Heart left ventricle (tissue), 16 donors: ENCODE measurements around the gene SYNE3. TPM values are rescaled to one million over a fixed set of nuclear protein-coding genes. Genes with fewer than 3 reads are reported as not detected.
"Not testable (repeated sequence)": the region's sequence is repeated elsewhere in the genome, so short reads cannot be mapped to it uniquely, and the experiment has no call there.

ENCODE experiments used
- ATAC-seq, 4 donors: fragments of 200-7000 bp; cut with Tn5 transposase; one replicate each; pipeline ENCODE4 v1.9.1; 2020 to 2022; ENCODE audit warnings: moderate library complexity in 4 of 4, mild to moderate bottlenecking in 3 of 4, moderate number of reproducible peaks in 1 of 4
- DNase-seq, 5 donors: peaks; one replicate each; pipeline ENCODE4 v3.0.0-alpha.2; 2020
- H3K27ac ChIP-seq, 12 donors: fragments of 200-600 bp; sonication (generic) in 4 of 12; one replicate each; pipeline versions ENCODE4 v1.5.0 to v1.8.0; 2016 to 2022; ENCODE audit warnings: mild to moderate bottlenecking in 2 of 12
- H3K27me3 ChIP-seq, 9 donors: fragments of 200-600 bp; sonication (generic) in 2 of 9; one replicate each; pipeline versions ENCODE4 v1.5.1 to v1.8.0; 2016 to 2022; ENCODE audit warnings: mild to moderate bottlenecking in 3 of 9
- H3K36me3 ChIP-seq, 9 donors: fragments of 200-600 bp; sonication (generic) in 2 of 9; one replicate each; pipeline versions ENCODE4 v1.5.0 to v1.8.0; 2018 to 2022; ENCODE audit warnings: mild to moderate bottlenecking in 2 of 9
- H3K4me1 ChIP-seq, 12 donors: fragments of 200-600 bp; sonication (generic) in 4 of 12; one replicate each; pipeline versions ENCODE4 v1.5.0 to v1.8.0; 2016 to 2022; ENCODE audit warnings: mild to moderate bottlenecking in 3 of 12
- H3K4me3 ChIP-seq, 12 donors: fragments of 200-600 bp; sonication (generic) in 4 of 12; one replicate each; pipeline versions ENCODE4 v1.5.0 to v1.8.0; 2017 to 2022; ENCODE audit warnings: mild to moderate bottlenecking in 9 of 12, moderate library complexity in 4 of 12
- H3K9me3 ChIP-seq, 12 donors: fragments of 200-600 bp; sonication (generic) in 4 of 12; one replicate each; pipeline versions ENCODE4 v1.5.0 to v1.8.0; 2016 to 2022; ENCODE audit warnings: mild to moderate bottlenecking in 1 of 12
- CTCF ChIP-seq, 12 donors: fragments of 200-600 bp; sonication (generic) in 4 of 12; IDR thresholded peaks; one replicate each; pipeline versions ENCODE4 v1.5.0 to v1.8.0; 2018 to 2022; ENCODE audit warnings: antibody characterized with exemption in 12 of 12, mild to moderate bottlenecking in 5 of 12
- POLR2A ChIP-seq, 2 donors: fragments of 450-650 bp; IDR thresholded peaks; one replicate each; pipeline ENCODE4 v1.6.1; 2017; ENCODE audit warnings: antibody characterized with exemption in 2 of 2, mild to moderate bottlenecking in 2 of 2, moderate library complexity in 2 of 2
- WGBS, 4 donors: extraction: QIAGEN DNeasy Blood & Tissue Kit in 2 of 4; methylation state at CpG; one replicate each; pipeline versions ENCODE4 v1.1.5 to v1.1.7; 2013 to 2018; 5-methylcytosine and 5-hydroxymethylcytosine counted together
- intact Hi-C, 10 donors: fragments of 100-400 bp; cut with DNase I; formaldehyde crosslinking; loops; one replicate each; pipeline versions ENCODE4 v1.11.1 to v1.14.2; 2022
- polyA plus RNA-seq, 2 donors: library from polyadenylated mRNA; stranded (reverse); fragments of 200-250 nt; gene quantifications; one replicate each; pipeline ENCODE4 v1.2.3, GENCODE V29; 2013
- total RNA-seq, 9 donors: library from RNA; depleted of rRNA in 2 of 9; stranded (reverse); fragments of >200 nt in 2 of 9; fragmentation: NEBNext Ultra II Directional in 3 of 9; extraction: Animal tissue kit (Norgen Biotek cat#: 25700) in 3 of 9; gene quantifications; one replicate each; pipeline versions ENCODE4 v1.1.0 to v1.2.4, GENCODE V29; 2016 to 2023
- donor health status: ischemic (EF 13 %, LVEDD 7.1; RV severe dilation, severe dysfunction).
- donor health status: healthy with polysubstance abuse.
- donor health status: DM: no; HTN: yes; CAD: no.
- donor health status: DM: no; HTN: no; CAD: no.
- donor health status: ischemic (EF 25% LVEDD 6.9; RV normal size, moderate dysfunction).
- donor health status: ischemic (EF 25% LVEDD 5.7; RV mildly dilated, moderate dysfunction).
- donor health status: healthy.
- donor health status: DM: yes; HTN: yes; CAD: no.
- donor health status: ischemic (EF 35%, LVEDD 5.7; RV mildly dilated, moderate dysfunction).
- donor health status: nonischemic (EF 11% LVEDD 7.7; RV severe dilation, severe dysfunction).
- donor health status: DM: yes; HTN: yes; CAD: no.
- donor health status: PGD.
- donor health status: ischemic (EF 29% LVEDD 5.4; RV normal size, mild dysfunction).
- donor health status: nonischemic (EF 23%, LVEDD 6.1; RV moderate dilation, normal function).

SYNE3 gene
- total and polyA plus RNA-seq, 11 donors = 3.1 to 16.9 (median 8.0) TPM

GRCh38 chr14:95510804-95511203 lies 5.6 kb downstream of the SYNE3 start:
- H3K36me3 ChIP-seq = peaks cover 0 to 14% (median 0%) of the 10 kb centered on the region in 9 donors
- H3K4me1 ChIP-seq = peaks cover 0 to 79% (median 40%) of the 10 kb centered on the region in 12 donors
- no peaks in the 10 kb centered on the region for H3K9me3 ChIP-seq
- WGBS, 4 donors = 75 to 97% (median 93%) methylated on average over 5 of the region's 5 CpGs
- H3K27me3 ChIP-seq = no peaks in the 10 kb centered on the region
- ATAC-seq (no peak), DNase-seq (no peak)
- H3K27ac ChIP-seq = no peak overlapping the region
- intact Hi-C loops = no loop called here
- TF ChIP-seq POLR2A (IDR thresholded peaks at IDR 0.05) = no peak
- no peak for TF ChIP-seq CTCF (IDR thresholded peaks at IDR 0.05)
- H3K4me3 ChIP-seq = no peak overlapping the region

GRCh38 chr14:95510344-95510743 lies 6.1 kb downstream of the SYNE3 start:
- 87 to 90% (median 88%) methylated on average over 9 of the region's 9 CpGs for WGBS, 4 donors
- H3K4me3 ChIP-seq, intact Hi-C loops, ATAC-seq, DNase-seq, H3K9me3 ChIP-seq, H3K27ac ChIP-seq, H3K27me3 ChIP-seq: not testable (repeated sequence)
- H3K4me1 ChIP-seq = peaks cover 0 to 77% (median 35%) of the 10 kb centered on the region in 12 donors
- H3K36me3 ChIP-seq = peaks cover 0 to 14% (median 0%) of the 10 kb centered on the region in 9 donors

- no peak for ATAC-seq
- Histone ChIP-seq H3K27me3 (no peaks in the 10 kb centered on the region), H3K27ac (no peak overlapping the region), H3K36me3 (peaks cover 0 to 14% (median 0%) of the 10 kb centered on the region in 9 donors), H3K9me3 (no peaks in the 10 kb centered on the region), H3K4me3 (no peak overlapping the region), H3K4me1 (peaks cover 0 to 77% (median 30%) of the 10 kb centered on the region in 12 donors)
- TF ChIP-seq CTCF (IDR thresholded peaks at IDR 0.05) (no peak), POLR2A (IDR thresholded peaks at IDR 0.05) (no peak)
- intact Hi-C loops = no loop called here
- DNase-seq = no peak
- 86 to 92% (median 88%) methylated on average over 6 of the region's 6 CpGs for WGBS, 4 donors
Measured at GRCh38 chr14:95509495-95509894, 7.0 kb downstream of the SYNE3 start.

- WGBS, 4 donors = 80 to 88% (median 86%) methylated on average over 6 of the region's 6 CpGs
- Histone ChIP-seq H3K27me3 (no peaks in the 10 kb centered on the region), H3K9me3 (no peaks in the 10 kb centered on the region), H3K36me3 (peaks cover 0 to 14% (median 0%) of the 10 kb centered on the region in 9 donors), H3K27ac (peak overlapping the region in 6 of 12 donors; percentile 36 to 76 (median 58)), H3K4me1 (peaks cover 0 to 77% (median 29%) of the 10 kb centered on the region in 12 donors), H3K4me3 (no peak overlapping the region)
- intact Hi-C loops = no loop called here
- TF ChIP-seq POLR2A (IDR thresholded peaks at IDR 0.05) (no peak), CTCF (IDR thresholded peaks at IDR 0.05) (no peak)
- ATAC-seq = no peak
- DNase-seq = no peak
Measured at GRCh38 chr14:95508377-95508776, 8.1 kb downstream of the SYNE3 start.

- H3K4me3 ChIP-seq = peak overlapping the region in 1 of 12 donors; percentile 16
- intact Hi-C loops = no loop called here
- no peaks in the 10 kb centered on the region for H3K9me3 ChIP-seq
- ATAC-seq (peak; percentile 19 to 71 (median 60)), DNase-seq (no peak)
- H3K36me3 ChIP-seq = peaks cover 0 to 14% (median 0%) of the 10 kb centered on the region in 9 donors
- TF ChIP-seq POLR2A (IDR thresholded peaks at IDR 0.05) (no peak), CTCF (IDR thresholded peaks at IDR 0.05) (no peak)
- peak overlapping the region in 11 of 12 donors; percentile 2 to 76 (median 63) for H3K27ac ChIP-seq
- peaks cover 0 to 77% (median 29%) of the 10 kb centered on the region in 12 donors for H3K4me1 ChIP-seq
- H3K27me3 ChIP-seq = no peaks in the 10 kb centered on the region
- 50 to 60% (median 55%) methylated on average over 3 of the region's 3 CpGs for WGBS, 4 donors
Measured at GRCh38 chr14:95507701-95508103, 8.7 kb downstream of the SYNE3 start.
